Mononuclear cell (primary cell): Measurements from ENCODE around the gene CPHXL2. TPM values are rescaled to one million over a fixed set of nuclear protein-coding genes. Genes with fewer than 3 reads are reported as not detected.

ENCODE experiments used
- H3K27me3 ChIP-seq: 2 replicates; pipeline ENCODE4 v1.6.0; 2011; ENCODE audit warnings: low read length, control low read depth; ENCODE audit not compliant: insufficient read depth
- H3K4me1 ChIP-seq: 2 replicates; pipeline ENCODE4 v1.5.1; 2011; ENCODE audit warnings: mild to moderate bottlenecking, low read length, control low read depth; ENCODE audit not compliant: insufficient read depth
- H3K4me3 ChIP-seq: 2 replicates; pipeline ENCODE4 v1.5.1; 2011; ENCODE audit warnings: mild to moderate bottlenecking, low read length, moderate library complexity
- H3K9me3 ChIP-seq: 2 replicates; pipeline ENCODE4 v1.5.1; 2011; ENCODE audit warnings: low read depth, mild to moderate bottlenecking, control low read depth, low read length
- total RNA-seq: library from RNA; depleted of rRNA; stranded (reverse); fragments of >200 nt; gene quantifications from one replicate; pipeline ENCODE4 v1.2.3, GENCODE V29; 2012

The CPHXL2 gene
- total RNA-seq, 1 donor: not detected

- H3K27me3 ChIP-seq: no peaks in the 10 kb centered on the region
- H3K9me3 ChIP-seq: no peaks in the 10 kb centered on the region
- peaks cover 5% of the 10 kb centered on the region for H3K4me1 ChIP-seq
- no peak overlapping the region for H3K4me3 ChIP-seq
Measured at GRCh38 chr16:75658175-75658574, 18.6 kb downstream of the CPHXL2 start.

- H3K9me3 ChIP-seq: no peaks in the 10 kb centered on the region
- no peaks in the 10 kb centered on the region for H3K27me3 ChIP-seq
- H3K4me3 ChIP-seq: no peak overlapping the region
- H3K4me1 ChIP-seq: peaks cover 34% of the 10 kb centered on the region
Measured at GRCh38 chr16:75653922-75654321, 22.9 kb downstream of the CPHXL2 start.

GRCh38 chr16:75648265-75649076, 28.3 kb downstream of the CPHXL2 start:
- H3K9me3 ChIP-seq: no peaks in the 10 kb centered on the region
- peak overlapping the region; percentile 98 for H3K4me3 ChIP-seq
- H3K4me1 ChIP-seq: peaks cover 60% of the 10 kb centered on the region
- H3K27me3 ChIP-seq: no peaks in the 10 kb centered on the region

DNA sequence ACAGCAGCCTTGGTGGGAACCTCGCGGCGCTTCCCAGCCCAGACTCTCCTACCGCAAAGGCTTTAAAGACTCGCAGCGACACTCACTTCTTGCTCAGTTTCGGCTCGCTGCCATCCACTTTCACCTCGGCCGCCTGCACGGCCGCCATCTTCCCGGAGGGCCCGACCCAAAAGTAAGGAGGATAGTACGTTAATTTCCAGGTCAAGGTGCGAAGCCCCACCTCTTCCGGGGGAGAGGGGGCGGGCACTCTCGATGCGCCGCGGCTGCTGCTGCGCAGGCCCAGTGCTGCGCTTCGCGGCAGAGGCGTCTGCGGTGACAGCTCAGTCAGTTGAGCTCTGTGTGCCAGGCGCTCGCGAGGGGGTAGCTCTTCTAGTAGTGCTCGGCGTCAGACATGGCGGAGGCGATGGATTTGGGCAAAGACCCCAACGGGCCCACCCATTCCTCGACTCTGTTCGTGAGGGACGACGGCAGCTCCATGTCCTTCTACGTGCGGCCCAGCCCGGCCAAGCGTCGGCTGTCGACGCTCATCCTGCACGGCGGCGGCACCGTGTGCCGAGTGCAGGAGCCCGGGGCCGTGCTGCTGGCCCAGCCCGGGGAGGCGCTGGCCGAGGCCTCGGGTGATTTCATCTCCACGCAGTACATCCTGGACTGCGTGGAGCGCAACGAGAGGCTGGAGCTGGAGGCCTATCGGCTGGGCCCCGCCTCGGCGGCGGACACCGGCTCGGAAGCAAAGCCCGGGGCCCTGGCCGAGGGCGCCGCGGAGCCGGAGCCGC, 29.1 kb downstream of the CPHXL2 start, which contains the start of the genes KARS1 and TERF2IP:
KARS1 (minus strand) TSS at position 174 of the 773 bp plus-strand sequence; CDS start at position 148, 26 bp downstream.
TERF2IP (plus strand) TSS at position 282 of the 773 bp plus-strand sequence; CDS start at position 392, 110 bp downstream.
- Histone ChIP-seq H3K4me1 (peaks cover 55% of the 10 kb centered on the region), H3K4me3 (peak within 1 kb of the TSS; percentile 98), H3K27me3 (no peaks in the 10 kb centered on the region), H3K9me3 (no peaks in the 10 kb centered on the region)

- Histone ChIP-seq H3K4me3 (peak overlapping the region; percentile 98), H3K4me1 (peaks cover 53% of the 10 kb centered on the region), H3K9me3 (no peaks in the 10 kb centered on the region), H3K27me3 (no peaks in the 10 kb centered on the region)
Measured at GRCh38 chr16:75647112-75647491, 29.7 kb downstream of the CPHXL2 start.

DNA sequence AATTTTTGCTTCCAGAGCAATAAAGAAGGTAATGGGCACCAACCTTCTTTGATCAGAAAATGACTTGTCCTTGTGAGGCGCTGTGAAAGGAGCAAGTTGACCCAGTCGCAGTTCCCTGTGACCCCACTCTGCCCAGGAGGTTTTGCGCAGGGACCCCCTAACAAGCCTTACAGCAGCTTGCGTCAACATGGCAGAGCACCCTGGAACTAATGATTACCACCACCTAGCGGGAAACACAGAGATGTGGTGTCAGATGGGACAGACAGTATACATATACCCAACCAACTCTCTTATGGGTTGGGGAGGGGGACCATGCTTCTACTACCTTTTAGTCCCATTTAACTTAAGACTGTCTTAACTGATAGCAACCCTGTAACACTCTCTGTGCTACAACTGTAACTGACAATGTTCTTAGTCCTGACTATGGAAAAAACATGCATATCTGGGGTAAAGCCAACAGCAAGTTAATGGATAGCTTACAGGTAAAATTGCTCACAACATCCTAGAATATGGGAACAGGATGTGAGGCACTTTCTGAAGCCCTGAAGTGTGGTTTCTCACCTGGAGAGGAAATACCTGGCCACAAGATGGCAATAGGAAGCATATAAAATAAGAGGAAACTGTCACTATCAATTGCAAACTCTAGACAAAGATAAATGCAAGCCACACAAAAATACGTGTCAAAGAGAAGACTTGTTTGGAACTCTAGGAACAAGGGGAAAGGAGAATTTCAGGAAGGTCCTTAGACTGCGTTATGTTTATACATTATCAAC, 32.4 kb downstream of the CPHXL2 start:
- H3K27me3 ChIP-seq: no peaks in the 10 kb centered on the region
- peaks cover 31% of the 10 kb centered on the region for H3K4me1 ChIP-seq
- no peaks in the 10 kb centered on the region for H3K9me3 ChIP-seq
- H3K4me3 ChIP-seq: no peak overlapping the region

GRCh38 chr16:75640598-75640997, 36.2 kb downstream of the CPHXL2 start:
- H3K9me3 ChIP-seq: no peaks in the 10 kb centered on the region
- no peaks in the 10 kb centered on the region for H3K27me3 ChIP-seq
- H3K4me3 ChIP-seq: no peak overlapping the region
- peaks cover 15% of the 10 kb centered on the region for H3K4me1 ChIP-seq

DNA sequence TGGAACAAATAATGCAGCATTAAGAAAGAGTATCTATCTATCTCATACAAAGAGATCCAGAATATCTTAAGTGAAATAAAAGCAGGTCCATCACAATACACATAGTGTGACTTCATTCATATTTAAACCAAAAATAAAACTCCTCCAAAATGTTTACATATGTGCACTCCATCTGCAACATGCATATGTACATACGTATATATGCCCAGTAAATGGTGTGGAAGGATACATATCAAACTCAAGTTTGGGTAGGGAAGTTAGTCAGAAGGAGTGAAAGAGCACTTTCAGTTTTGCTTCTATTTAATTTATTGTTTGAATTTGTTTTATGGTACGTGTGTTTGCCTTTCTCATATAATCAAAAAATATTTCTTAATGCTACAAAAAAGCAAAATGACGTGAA, 41.8 kb downstream of the CPHXL2 start:
- H3K27me3 ChIP-seq: no peaks in the 10 kb centered on the region
- no peak overlapping the region for H3K4me3 ChIP-seq
- H3K4me1 ChIP-seq: no peaks in the 10 kb centered on the region
- H3K9me3 ChIP-seq: no peaks in the 10 kb centered on the region

DNA sequence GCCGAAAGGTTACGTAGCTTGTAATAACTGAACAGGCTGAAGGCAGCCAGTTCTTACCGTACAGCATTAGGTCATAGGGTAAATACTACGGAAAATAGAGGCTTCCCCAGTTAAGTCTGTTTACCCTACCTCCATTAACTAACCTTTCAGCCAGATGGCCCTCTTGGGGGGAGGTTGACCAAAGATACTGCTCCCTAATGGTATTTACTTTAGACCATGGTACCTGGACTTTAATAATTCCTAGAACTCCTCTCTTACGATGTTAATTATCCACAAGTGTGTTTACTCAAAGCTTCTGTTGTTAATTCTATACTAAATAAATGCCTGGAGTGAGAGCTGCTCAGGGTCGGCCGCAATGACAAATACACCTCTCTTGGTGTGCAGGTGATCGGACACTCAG, 44.0 kb downstream of the CPHXL2 start:
- no peaks in the 10 kb centered on the region for H3K27me3 ChIP-seq
- peaks cover 10% of the 10 kb centered on the region for H3K4me1 ChIP-seq
- H3K9me3 ChIP-seq: no peaks in the 10 kb centered on the region
- no peak overlapping the region for H3K4me3 ChIP-seq

- Histone ChIP-seq H3K9me3 (no peaks in the 10 kb centered on the region), H3K4me1 (peaks cover 20% of the 10 kb centered on the region), H3K4me3 (no peak overlapping the region), H3K27me3 (no peaks in the 10 kb centered on the region)
Measured at GRCh38 chr16:75630052-75630451, 46.8 kb downstream of the CPHXL2 start.

DNA sequence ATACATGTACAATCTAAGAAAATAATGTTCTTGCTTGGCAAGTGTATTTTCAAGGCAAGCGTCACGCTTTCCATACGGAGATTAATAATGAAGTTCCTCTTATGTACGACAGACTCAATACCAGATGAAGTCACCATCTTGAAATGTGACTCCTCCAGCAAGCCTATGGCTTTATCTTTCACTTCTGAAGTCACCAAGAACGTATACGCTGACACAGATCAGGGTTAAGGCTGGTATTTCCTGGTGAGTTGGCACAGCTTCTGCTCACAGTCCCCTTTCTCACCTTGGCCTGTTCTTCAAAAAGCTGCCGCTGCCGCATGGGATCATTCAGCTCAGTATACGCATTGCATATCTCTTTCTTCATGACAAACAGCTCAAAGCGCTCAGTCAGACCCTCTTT, 47.7 kb downstream of the CPHXL2 start:
- no peaks in the 10 kb centered on the region for H3K27me3 ChIP-seq
- H3K4me3 ChIP-seq: no peak overlapping the region
- peaks cover 20% of the 10 kb centered on the region for H3K4me1 ChIP-seq
- H3K9me3 ChIP-seq: no peaks in the 10 kb centered on the region

GRCh38 chr16:75628351-75628750, 48.5 kb downstream of the CPHXL2 start:
- H3K27me3 ChIP-seq: no peaks in the 10 kb centered on the region
- H3K9me3 ChIP-seq: no peaks in the 10 kb centered on the region
- H3K4me3 ChIP-seq: no peak overlapping the region
- peaks cover 24% of the 10 kb centered on the region for H3K4me1 ChIP-seq

DNA sequence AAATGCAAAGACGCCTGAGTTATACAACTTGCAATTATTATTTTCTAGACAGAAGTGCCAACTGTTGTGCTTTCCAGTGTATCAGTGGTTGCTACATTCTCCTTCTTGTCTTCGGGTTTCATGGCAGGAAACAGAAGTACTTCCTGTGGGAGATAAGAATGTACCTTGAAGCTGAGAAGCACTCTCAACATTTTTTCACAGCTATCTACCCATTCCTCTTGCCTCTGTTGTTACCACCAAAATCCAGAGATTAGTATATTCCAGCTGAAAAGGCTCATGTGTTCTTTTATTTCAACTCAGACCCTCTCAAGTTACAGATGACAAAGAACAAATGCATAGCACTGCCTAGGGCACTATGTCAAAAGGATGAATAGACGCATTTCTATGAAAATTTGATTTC, 49.0 kb downstream of the CPHXL2 start:
- Histone ChIP-seq H3K4me3 (no peak overlapping the region), H3K9me3 (no peaks in the 10 kb centered on the region), H3K27me3 (no peaks in the 10 kb centered on the region), H3K4me1 (peaks cover 25% of the 10 kb centered on the region)

DNA sequence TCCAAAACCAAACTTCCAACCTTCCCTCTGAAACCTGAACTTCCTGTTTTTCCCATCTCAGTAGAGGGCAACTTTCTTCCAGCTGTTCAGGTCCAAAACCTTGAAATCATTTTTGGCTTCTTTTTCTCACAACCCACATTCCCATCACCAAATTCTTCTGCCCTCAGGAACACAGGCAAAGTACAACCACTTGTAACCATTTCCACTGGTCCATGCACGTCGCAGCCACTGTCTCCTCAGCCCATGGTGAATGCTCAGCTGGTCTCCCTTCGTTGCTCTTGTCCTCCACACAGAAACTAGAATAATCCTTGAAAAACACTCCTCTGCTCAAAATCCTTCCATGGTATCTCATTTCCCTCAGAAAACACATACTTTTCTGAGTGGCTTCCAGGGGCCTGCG, 50.0 kb downstream of the CPHXL2 start:
- no peak overlapping the region for H3K4me3 ChIP-seq

DNA sequence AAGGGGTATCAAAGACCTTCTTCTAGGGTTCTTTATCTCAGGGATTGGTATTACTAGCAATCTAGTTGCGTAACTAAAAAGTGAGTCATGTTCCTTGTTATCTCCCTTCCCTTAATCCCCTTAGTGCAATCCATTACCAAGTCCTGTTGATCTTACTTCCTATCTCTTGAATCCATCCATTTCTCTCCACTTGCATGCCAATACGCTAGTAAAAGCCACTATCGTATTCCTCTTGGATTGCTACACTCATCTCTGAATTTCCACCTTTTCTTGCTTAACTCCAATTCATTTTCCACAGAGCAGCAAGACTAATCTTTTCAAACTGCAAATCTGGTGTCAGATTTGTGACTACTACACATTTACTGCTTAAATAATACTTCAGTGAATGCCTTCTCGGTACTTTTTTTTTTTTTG, 51.9 kb downstream of the CPHXL2 start:
- peaks cover 39% of the 10 kb centered on the region for H3K4me1 ChIP-seq
- H3K9me3 ChIP-seq: no peaks in the 10 kb centered on the region
- H3K4me3 ChIP-seq: no peak overlapping the region
- no peaks in the 10 kb centered on the region for H3K27me3 ChIP-seq

More for the DNA sequence above, 50.0 kb downstream of the CPHXL2 start:
- peaks cover 35% of the 10 kb centered on the region for H3K4me1 ChIP-seq
- no peaks in the 10 kb centered on the region for H3K27me3 ChIP-seq
- no peaks in the 10 kb centered on the region for H3K9me3 ChIP-seq
